WTC11 (cell line): Measurements from ENCODE around the gene PPP1R26. TPM values are rescaled to one million over a fixed set of nuclear protein-coding genes. Genes with fewer than 3 reads are reported as not detected.

ENCODE experiments used
- ATAC-seq: fragments of 200-7000 bp; cut with Tn5 transposase; 2 replicates; pipeline ENCODE4 v1.10.0; 2021; ENCODE audit warnings: mild to moderate bottlenecking, moderate library complexity
- CTCF ChIA-PET: fragments of 300-600 bp; sonication (Branson Sonifier 250); formaldehyde crosslinking; loops from one replicate; lab custom pipeline; 2021; ENCODE audit warnings: antibody characterized with exemption; lab: Charles Lee
- POLR2A ChIA-PET: fragments of 350-600 bp; sonication (Branson Sonifier 250); formaldehyde crosslinking; loops from one replicate; lab custom pipeline; 2021; ENCODE audit warnings: antibody characterized with exemption; lab: Charles Lee
- DNase-seq: peaks from one replicate; pipeline ENCODE4 v3.0.0; 2021; ENCODE audit warnings: low spot score
- H3K27ac Mint-ChIP-seq: 2 replicates; pipeline ENCODE4 v1.8.0; 2021; ENCODE audit warnings: mixed read lengths
- H3K27me3 Mint-ChIP-seq: 2 replicates; pipeline ENCODE4 v1.8.0; 2021; ENCODE audit warnings: low read depth, mild to moderate bottlenecking, moderate library complexity, mixed read lengths
- H3K36me3 Mint-ChIP-seq: 2 replicates; pipeline ENCODE4 v1.8.0; 2021; ENCODE audit warnings: mixed read lengths
- H3K4me1 Mint-ChIP-seq: 2 replicates; pipeline ENCODE4 v1.8.0; 2022; ENCODE audit warnings: mixed read lengths
- H3K4me3 Mint-ChIP-seq: 2 replicates; pipeline ENCODE4 v1.8.0; 2021; ENCODE audit warnings: mild to moderate bottlenecking, moderate library complexity, mixed read lengths
- H3K9me3 Mint-ChIP-seq: 2 replicates; pipeline ENCODE4 v1.8.0; 2021; ENCODE audit warnings: mixed read lengths
- AR ChIP-seq: fragments of 250-450 bp; sonication (Bioruptor Pico); IDR thresholded peaks from 2 replicates; pipeline ENCODE4 v1.9.0; 2021; ENCODE audit warnings: mild to moderate bottlenecking
- CDX4 ChIP-seq: fragments of 250-450 bp; sonication (Bioruptor Pico); IDR thresholded peaks from 2 replicates; pipeline ENCODE4 v1.9.0; 2021; ENCODE audit warnings: moderate library complexity, mild to moderate bottlenecking, inconsistent platforms, borderline replicate concordance
- CREB1 ChIP-seq: sonication (generic); formaldehyde crosslinking; IDR thresholded peaks from 2 replicates; pipeline ENCODE4 v1.8.0; 2023; ENCODE audit warnings: mild to moderate bottlenecking, missing genetic modification reagents
- E2F5 ChIP-seq: sonication (generic); formaldehyde crosslinking; IDR thresholded peaks from 2 replicates; pipeline ENCODE4 v1.8.1; 2022; ENCODE audit warnings: mild to moderate bottlenecking, moderate library complexity, missing genetic modification reagents
- GRHL2 ChIP-seq: fragments of 250-450 bp; sonication (Bioruptor Pico); IDR thresholded peaks from 2 replicates; pipeline ENCODE4 v1.8.0; 2022; ENCODE audit warnings: mild to moderate bottlenecking, moderate library complexity; ENCODE audit not compliant: insufficient replicate concordance, severe bottlenecking
- NFATC4 ChIP-seq: fragments of 250-450 bp; sonication (Bioruptor Pico); IDR thresholded peaks from 2 replicates; pipeline ENCODE4 v1.9.0; 2021; ENCODE audit warnings: mild to moderate bottlenecking
- NFE2L1 ChIP-seq: sonication (generic); formaldehyde crosslinking; IDR thresholded peaks from 2 replicates; pipeline ENCODE4 v1.8.1; 2023; ENCODE audit warnings: missing genetic modification reagents
- NR3C1 ChIP-seq: sonication (generic); formaldehyde crosslinking; conservative IDR thresholded peaks from 2 replicates; pipeline ENCODE4 v1.8.1; 2023; ENCODE audit warnings: low read depth, mild to moderate bottlenecking, missing genetic modification reagents
- OVOL2 ChIP-seq: fragments of 250-450 bp; sonication (Bioruptor Pico); IDR thresholded peaks from 2 replicates; pipeline ENCODE4 v1.9.0; 2021; ENCODE audit warnings: mild to moderate bottlenecking, borderline replicate concordance
- RELA ChIP-seq: sonication (generic); formaldehyde crosslinking; IDR thresholded peaks from 2 replicates; pipeline ENCODE4 v1.8.1; 2022; ENCODE audit warnings: missing genetic modification reagents, mild to moderate bottlenecking, borderline replicate concordance
- SMAD3 ChIP-seq: sonication (generic); formaldehyde crosslinking; IDR thresholded peaks from 2 replicates; pipeline ENCODE4 v1.8.0; 2022; ENCODE audit warnings: missing genetic modification reagents, mild to moderate bottlenecking, borderline replicate concordance
- SMAD4 ChIP-seq: sonication (generic); formaldehyde crosslinking; IDR thresholded peaks from 2 replicates; pipeline ENCODE4 v1.8.0; 2022; ENCODE audit warnings: mild to moderate bottlenecking, missing genetic modification reagents
- ZBTB21 ChIP-seq: sonication (generic); formaldehyde crosslinking; IDR thresholded peaks from 2 replicates; pipeline ENCODE4 v1.8.1; 2023; ENCODE audit warnings: mild to moderate bottlenecking, missing genetic modification reagents, borderline replicate concordance
- ZBTB43 ChIP-seq: sonication (generic); formaldehyde crosslinking; IDR thresholded peaks from 2 replicates; pipeline ENCODE4 v1.8.1; 2023; ENCODE audit warnings: mild to moderate bottlenecking, missing genetic modification reagents
- ZNF232 ChIP-seq: sonication (generic); formaldehyde crosslinking; IDR thresholded peaks from 2 replicates; pipeline ENCODE4 v1.8.0; 2022; ENCODE audit warnings: mild to moderate bottlenecking, missing genetic modification reagents
- ZNF281 ChIP-seq: sonication (generic); formaldehyde crosslinking; IDR thresholded peaks from 2 replicates; pipeline ENCODE4 v1.8.0; 2023; ENCODE audit warnings: mild to moderate bottlenecking, missing genetic modification reagents
- ZNF416 ChIP-seq: fragments of 250-450 bp; sonication (Bioruptor Pico); IDR thresholded peaks from 2 replicates; pipeline ENCODE4 v1.9.0; 2021; ENCODE audit warnings: mild to moderate bottlenecking, inconsistent platforms
- total RNA-seq: library from RNA; stranded (reverse); gene quantifications from 3 replicates; pipeline ENCODE4 v1.2.3, GENCODE V29; 2021
- TF ChIP-seq, protein P1 (sequence below): fragments of 250-450 bp; sonication (Bioruptor Pico); conservative IDR thresholded peaks from 2 replicates; pipeline ENCODE4 v1.9.0; 2021; ENCODE audit warnings: mild to moderate bottlenecking
- TF ChIP-seq, protein P2 (sequence below): fragments of 250-450 bp; sonication (Bioruptor Pico); IDR thresholded peaks from 2 replicates; pipeline ENCODE4 v1.8.0; 2021; ENCODE audit warnings: mild to moderate bottlenecking

The PPP1R26 gene
- total RNA-seq, 1 experiment from 2014 or later: 44.4 TPM

- TF ChIP-seq AR (CRISPR knock-in tag): no peak
- TF ChIP-seq NFATC4 (CRISPR knock-in tag): no peak
- no peak for TF ChIP-seq E2F5 (CRISPR knock-in tag)
- no peak for TF ChIP-seq SMAD3 (CRISPR knock-in tag)
- TF ChIP-seq, all 79 proteins: peak for 0
These were observed 12.2 kb downstream of the PPP1R26 start (continued) for GRCh38 chr9:135491764-135492163.

DNA sequence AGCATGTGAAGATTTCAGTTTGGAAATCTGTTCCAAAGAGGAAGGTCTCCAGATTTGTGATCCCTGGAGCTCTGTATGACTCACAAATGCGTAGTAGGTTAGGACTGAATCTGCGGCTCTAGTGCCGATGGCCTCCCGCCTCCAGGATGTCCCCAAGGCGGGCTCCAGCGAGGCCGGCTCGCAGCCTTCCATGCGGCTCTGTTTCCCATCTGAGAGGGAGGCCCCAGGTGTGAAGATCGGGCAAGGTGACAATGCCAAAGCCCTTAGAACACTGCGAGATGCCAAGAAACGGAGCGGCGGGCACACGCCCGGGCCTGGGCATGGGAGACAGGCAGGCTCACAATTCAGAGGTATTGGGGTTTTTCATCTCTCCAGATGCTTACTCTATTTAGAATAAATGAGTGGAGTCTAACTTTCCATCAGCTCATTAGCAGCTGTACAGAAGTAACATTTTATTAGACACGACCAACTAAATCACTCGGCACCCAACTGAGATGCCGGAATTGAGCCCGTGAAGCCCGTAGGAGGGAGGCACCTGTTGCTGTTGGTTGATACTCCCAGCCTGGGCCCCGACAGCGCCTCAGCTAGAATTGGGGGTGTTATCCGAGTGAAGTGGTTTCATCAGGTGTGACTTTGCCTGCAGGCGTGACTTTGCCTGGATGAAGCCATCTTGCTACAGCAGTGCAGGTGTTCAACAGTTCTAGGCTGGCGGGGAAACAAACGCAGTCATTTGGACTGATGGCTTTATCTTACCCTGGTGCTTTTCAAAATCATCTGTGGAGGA lies 13.5 kb downstream of the PPP1R26 start:
- Mint-ChIP-seq H3K27me3 (no peaks in the 10 kb centered on the region), H3K9me3 (no peaks in the 10 kb centered on the region), H3K4me3 (no peak overlapping the region), H3K27ac (no peak overlapping the region), H3K36me3 (peaks cover 9% of the 10 kb centered on the region), H3K4me1 (0 out of 2 replicates have a peak, but pooled peaks cover 4% of the 10 kb centered on the region)
- TF ChIP-seq NR3C1 (no peak), RELA (no peak), ZBTB43 (no peak), SMAD4 (CRISPR knock-in tag) (no peak), ZNF281 (CRISPR knock-in tag) (no peak), NFATC4 (CRISPR knock-in tag) (no peak), ZNF232 (CRISPR knock-in tag) (no peak), OVOL2 (CRISPR knock-in tag) (no peak), ZBTB21 (CRISPR knock-in tag) (no peak), ZNF416 (CRISPR knock-in tag) (no peak)
- DNase-seq: no peak
- POLR2A ChIA-PET: no interaction called here
- CTCF ChIA-PET: interaction anchor here (0.6 to 0.7 kb wide), 3 partner anchors 11 to 257 kb away, joined by 3 to 5 read pairs (median 3); no protein-coding TSS in a partner anchor
- ATAC-seq: no peak

DNA sequence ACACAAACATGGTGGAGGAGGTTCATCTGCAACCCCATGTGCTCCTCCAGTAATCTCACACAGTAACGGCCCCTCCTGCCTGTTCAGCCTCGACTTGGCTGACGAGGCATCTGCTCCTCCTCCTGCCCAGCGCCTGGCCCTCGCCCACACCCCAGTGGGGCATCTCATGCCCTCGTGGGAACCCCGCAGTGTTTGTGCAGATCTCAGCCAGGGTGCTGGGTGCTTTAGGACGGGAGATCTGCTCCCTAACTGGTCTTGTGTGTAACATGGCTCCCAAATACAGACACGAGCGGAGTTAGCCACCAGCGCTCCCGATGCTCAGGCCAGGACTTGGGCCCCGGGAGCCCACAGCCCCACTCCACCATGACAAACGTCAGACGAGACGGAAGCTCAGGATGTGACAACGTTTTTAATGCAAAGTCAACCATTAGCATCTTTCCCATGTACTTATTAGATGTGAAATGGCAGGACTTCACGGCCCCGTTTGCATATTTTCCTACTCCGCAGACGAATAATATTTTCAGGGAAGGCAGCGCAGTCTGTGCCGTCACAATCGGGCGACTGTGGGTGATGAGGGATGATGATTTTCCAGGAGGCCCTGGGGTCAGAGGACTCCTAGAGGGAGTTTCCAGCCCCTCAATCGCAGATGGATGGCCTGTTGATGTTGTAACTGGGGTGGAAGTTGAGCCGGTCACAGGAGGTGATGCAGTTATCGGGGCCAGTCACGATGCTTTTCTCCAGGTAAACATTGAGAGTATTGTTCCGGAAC lies 15.4 kb downstream of the PPP1R26 start:
- H3K4me1 Mint-ChIP-seq: peaks cover 10% of the 10 kb centered on the region; the same call in 1 of the 2 replicates
- DNase-seq: no peak
- H3K27ac Mint-ChIP-seq: peak overlapping the region; percentile 22; the same call in 1 of the 2 replicates
- H3K27me3 Mint-ChIP-seq: no peaks in the 10 kb centered on the region
- H3K9me3 Mint-ChIP-seq: no peaks in the 10 kb centered on the region
- no peak for ATAC-seq
- ChIA-PET CTCF (no interaction called here), POLR2A (no interaction called here)
- no peak overlapping the region for H3K4me3 Mint-ChIP-seq
- no peaks in the 10 kb centered on the region for H3K36me3 Mint-ChIP-seq
- no peak for TF ChIP-seq NFE2L1 (CRISPR knock-in tag)
- no peak for TF ChIP-seq ZNF232 (CRISPR knock-in tag)
- TF ChIP-seq, protein P1, sequence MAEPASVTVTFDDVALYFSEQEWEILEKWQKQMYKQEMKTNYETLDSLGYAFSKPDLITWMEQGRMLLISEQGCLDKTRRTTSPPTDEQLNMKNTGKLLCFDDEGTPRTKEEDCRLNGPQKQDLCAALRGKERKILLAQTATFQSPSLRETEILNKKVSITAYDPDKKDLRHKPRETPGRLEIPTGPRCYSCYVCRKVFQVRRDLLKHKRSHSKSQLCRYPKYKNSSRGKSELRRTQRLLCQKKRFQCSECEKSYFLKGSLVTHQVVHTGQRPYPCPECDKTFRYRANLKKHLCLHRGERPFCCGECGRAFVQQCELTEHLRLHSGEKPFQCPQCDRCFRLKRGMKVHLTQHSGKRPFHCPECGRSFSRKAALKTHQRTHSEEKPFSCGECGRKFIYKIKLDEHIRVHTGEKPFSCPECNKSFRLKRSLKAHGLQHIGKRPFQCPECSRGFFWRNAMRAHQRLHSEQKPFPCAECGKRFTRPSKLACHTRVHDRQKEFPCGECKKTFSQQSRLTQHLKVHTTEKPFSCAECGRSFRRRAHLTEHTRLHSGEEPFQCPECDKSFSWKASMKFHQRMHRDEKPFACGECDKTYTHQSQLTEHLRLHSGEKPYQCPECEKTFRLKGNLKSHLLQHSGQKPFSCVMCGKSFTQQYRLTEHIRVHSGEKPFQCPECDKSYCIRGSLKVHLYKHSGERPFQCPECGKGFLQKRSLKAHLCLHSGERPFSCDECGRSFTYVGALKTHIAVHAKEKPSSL: no peak
- no peak for TF ChIP-seq CDX4 (CRISPR knock-in tag)
- TF ChIP-seq GRHL2 (CRISPR knock-in tag): no peak
- TF ChIP-seq, protein P2, sequence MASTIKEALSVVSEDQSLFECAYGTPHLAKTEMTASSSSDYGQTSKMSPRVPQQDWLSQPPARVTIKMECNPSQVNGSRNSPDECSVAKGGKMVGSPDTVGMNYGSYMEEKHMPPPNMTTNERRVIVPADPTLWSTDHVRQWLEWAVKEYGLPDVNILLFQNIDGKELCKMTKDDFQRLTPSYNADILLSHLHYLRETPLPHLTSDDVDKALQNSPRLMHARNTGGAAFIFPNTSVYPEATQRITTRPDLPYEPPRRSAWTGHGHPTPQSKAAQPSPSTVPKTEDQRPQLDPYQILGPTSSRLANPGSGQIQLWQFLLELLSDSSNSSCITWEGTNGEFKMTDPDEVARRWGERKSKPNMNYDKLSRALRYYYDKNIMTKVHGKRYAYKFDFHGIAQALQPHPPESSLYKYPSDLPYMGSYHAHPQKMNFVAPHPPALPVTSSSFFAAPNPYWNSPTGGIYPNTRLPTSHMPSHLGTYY: no peak
- TF ChIP-seq CREB1: no peak
